Ramos (cell line): ENCODE results near the gene ARL6IP5.

ENCODE experiments used
- in situ Hi-C: fragments of 300-500 bp; cut with MboI; formaldehyde crosslinking; loops from one replicate; pipeline ENCODE4 v1.14.3; 2022; ENCODE audit warnings: low sequenced_read_pairs; ENCODE audit not compliant: unreplicated experiment

The ARL6IP5 gene

DNA sequence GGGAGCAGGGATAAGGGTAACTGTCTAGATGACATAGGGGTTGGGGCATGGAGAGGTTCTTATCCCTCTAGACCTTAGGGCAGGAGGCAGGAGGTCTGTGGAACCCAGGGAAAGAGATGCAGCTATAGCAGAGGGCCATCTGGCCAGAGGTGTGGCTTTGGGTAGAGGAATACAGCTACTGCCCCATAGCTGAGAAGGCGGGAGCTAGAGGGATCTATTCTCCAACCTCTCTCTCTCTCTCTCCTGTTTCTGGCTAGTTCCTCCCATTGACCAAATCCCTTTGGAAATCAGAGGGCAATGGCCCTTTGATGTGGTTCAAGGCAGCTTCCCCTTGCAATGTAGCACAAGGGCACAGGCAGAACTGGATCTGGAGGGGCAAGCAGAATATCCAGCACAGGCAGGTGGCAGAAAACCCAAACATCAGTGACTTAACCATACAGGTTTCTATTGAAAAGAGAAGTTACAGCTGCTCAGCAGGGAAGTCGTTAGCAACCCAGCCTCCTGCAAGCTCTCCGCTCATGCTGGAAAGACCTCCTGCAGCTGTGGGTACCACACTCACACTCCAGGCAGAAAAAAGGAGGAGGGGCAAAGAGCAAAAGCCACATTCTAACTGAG lies 60.0 kb downstream of the ARL6IP5 start:
- in situ Hi-C loops = no loop called here

DNA sequence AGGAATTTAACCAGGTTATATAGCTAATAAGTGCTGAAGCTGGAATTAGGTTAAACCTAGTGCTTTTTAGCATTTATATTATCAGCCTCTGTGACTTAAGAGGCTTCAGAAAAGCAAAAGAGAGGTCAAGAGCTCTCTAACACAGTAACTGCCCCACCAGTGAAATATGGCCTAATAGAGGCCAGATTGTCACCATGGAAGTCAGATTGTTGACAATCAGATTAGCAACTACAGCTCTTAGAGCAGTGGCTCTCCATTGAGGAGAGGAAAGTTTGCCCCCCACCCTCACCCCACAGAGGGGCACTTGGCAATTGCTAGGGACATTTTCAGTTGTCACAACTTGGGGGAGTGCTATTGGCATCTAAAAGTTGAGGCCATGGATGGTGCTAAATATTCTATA lies 61.0 kb downstream of the ARL6IP5 start:
- in situ Hi-C loops = no loop called here

DNA sequence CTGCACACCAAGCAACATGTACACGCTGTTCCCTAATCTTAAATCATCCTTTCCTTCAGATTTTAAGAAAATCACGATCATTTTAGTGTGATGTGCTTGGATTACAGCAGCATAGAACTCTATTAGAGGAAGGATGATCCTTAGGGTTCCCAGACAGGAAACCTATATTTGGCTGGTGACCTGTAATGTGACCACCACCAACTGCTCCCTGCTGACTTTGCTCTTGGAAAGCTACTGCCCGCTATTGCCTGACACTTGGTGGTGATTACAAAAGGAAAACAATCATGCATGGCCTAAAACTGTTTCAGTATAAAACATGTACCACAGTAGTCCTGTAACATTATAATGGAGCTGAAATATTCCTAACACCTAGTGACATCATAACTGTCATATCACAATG lies 64.8 kb downstream of the ARL6IP5 start:
- in situ Hi-C loops = no loop called here
